Keratinocyte (primary cell): ENCODE results near the gene ARID5B.

ENCODE experiments used
- EZH2 ChIP-seq: IDR thresholded peaks from one replicate; pipeline ENCODE4 v1.6.1; 2012; ENCODE audit warnings: inconsistent platforms, mild to moderate bottlenecking, low read length, moderate library complexity
- TF ChIP-seq, protein P1 (sequence below), 3 experiments: IDR thresholded peaks in 1 of 3; conservative IDR thresholded peaks in 1 of 3; optimal IDR thresholded peaks in 1 of 3; 2 replicates in 2 of 3; 3 replicates in 1 of 3; pipeline versions ENCODE3 to v1.5.1; 2011; ENCODE audit warnings: low read length in 3 of 3, mild to moderate bottlenecking in 3 of 3, moderate library complexity in 2 of 3, control low read depth in 1 of 3, inconsistent platforms in 1 of 3; ENCODE audit not compliant: insufficient read depth in 2 of 3; ENCODE audit errors: extremely low read depth in 1 of 3

DNA sequence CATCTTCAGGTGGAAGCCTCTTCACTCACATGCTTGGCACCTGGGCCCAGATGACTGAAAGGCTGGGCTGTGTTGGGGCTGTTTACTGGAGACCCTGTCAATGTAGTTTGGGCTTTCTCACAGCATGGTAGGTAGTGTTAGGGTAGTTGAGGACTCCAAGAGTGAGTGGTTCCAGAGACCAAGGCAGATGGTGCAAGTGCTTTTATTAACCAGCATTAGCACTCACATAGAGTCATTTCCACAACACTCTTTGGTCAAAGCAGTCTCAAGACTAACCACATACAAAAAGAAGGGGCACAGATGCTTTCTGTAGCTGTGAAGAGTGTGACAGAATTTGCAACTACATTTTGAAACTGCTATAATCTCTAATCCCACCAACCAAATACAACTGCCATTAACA, 232.1 kb downstream of the ARID5B start:
- TF ChIP-seq, protein P1, sequence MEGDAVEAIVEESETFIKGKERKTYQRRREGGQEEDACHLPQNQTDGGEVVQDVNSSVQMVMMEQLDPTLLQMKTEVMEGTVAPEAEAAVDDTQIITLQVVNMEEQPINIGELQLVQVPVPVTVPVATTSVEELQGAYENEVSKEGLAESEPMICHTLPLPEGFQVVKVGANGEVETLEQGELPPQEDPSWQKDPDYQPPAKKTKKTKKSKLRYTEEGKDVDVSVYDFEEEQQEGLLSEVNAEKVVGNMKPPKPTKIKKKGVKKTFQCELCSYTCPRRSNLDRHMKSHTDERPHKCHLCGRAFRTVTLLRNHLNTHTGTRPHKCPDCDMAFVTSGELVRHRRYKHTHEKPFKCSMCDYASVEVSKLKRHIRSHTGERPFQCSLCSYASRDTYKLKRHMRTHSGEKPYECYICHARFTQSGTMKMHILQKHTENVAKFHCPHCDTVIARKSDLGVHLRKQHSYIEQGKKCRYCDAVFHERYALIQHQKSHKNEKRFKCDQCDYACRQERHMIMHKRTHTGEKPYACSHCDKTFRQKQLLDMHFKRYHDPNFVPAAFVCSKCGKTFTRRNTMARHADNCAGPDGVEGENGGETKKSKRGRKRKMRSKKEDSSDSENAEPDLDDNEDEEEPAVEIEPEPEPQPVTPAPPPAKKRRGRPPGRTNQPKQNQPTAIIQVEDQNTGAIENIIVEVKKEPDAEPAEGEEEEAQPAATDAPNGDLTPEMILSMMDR (optimal IDR thresholded peaks at IDR 0.05 in 1 of 3, IDR thresholded peaks at IDR 0.05 in 1 of 3, conservative IDR thresholded peaks at IDR 0.05 in 1 of 3; ENCODE audit: extremely low read depth in 1 of 3, insufficient read depth in 2 of 3, low read length in 3 of 3), result no peak
- no peak for TF ChIP-seq EZH2
